GM18861 (cell line): ENCODE results near the gene SFXN3.

Experiments
- ATAC-seq: cut with Tn5 transposase; IDR thresholded peaks from one replicate; pipeline ENCODE4 v1.9.1; 2021; ENCODE audit not compliant: unreplicated experiment

The SFXN3 gene

DNA sequence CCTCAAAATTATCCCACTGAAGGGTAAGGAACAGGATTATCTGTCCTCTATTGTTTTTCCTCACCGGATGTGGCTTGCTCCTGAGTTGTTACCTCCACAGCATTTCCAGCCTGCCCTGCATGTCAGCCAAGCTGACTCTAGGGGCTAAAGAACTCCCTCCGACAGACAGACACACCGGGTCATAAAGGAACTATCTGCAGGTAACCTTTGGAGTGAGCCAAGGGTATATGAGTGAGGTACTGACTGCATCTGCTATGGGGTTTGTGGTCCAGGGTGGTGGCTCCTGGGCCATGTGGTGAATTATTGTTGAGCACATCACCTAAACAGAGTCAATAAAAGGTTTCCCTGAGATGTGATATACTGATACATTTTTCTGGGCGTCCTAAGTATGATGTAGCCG lies 23.8 kb downstream of the SFXN3 start:
- ATAC-seq: no peak

DNA sequence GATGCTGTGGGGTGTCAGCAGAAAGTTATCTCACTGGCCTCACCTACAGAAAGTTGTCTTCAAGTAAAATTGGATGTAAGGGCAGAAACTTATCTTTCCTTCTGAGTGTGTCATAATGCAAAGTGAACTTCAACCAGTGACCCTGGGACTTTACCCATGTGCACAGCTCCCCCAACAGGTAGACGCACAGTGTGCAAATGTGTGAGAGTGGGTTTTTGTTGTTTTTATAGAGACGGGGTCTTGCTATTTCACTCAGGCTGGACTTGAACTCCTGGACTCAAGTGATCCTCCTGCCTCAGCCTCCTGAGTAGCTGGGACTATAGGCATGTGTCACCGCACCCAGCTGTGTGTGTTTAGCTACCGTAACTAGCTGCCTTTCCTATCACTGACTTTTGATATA lies 24.4 kb downstream of the SFXN3 start:
- no peak for ATAC-seq

DNA sequence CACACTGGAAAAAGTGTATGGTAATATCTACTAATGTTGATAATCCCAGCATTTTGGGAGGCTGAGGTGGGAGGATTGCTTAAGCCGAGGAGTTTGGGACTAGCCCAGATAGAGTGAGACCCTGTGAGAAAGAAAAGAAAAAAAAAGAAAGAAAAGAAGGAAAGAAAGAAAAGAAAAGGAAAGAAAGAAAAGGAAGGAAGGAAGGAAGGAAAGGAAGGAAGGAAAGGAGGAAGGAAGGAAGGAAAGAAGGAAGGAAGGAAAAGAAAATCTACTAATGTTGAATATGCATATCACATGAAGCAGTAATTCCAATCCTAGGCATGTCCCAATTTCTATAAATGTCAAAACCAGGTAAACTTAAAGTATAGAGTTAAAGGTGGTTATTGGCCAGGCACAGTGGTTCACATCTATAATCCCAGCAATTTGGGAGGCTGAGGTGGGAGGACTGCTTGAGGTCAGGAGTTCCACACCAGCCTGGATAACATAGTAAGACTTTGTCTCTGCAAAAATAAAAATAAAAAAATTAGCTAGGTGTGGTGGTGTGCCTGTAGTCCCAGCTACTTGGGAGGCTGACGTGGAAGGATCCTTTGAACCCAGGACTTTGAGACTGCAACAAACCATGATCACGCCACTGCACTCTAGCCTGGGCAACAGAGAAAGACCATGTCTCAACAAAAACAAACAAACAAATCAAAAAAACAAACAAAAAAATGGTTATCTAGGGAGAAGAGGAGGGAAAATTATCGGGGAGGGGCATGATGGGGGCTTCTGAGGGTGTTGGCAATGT lies 25.5 kb downstream of the SFXN3 start:
- ATAC-seq: no peak

DNA sequence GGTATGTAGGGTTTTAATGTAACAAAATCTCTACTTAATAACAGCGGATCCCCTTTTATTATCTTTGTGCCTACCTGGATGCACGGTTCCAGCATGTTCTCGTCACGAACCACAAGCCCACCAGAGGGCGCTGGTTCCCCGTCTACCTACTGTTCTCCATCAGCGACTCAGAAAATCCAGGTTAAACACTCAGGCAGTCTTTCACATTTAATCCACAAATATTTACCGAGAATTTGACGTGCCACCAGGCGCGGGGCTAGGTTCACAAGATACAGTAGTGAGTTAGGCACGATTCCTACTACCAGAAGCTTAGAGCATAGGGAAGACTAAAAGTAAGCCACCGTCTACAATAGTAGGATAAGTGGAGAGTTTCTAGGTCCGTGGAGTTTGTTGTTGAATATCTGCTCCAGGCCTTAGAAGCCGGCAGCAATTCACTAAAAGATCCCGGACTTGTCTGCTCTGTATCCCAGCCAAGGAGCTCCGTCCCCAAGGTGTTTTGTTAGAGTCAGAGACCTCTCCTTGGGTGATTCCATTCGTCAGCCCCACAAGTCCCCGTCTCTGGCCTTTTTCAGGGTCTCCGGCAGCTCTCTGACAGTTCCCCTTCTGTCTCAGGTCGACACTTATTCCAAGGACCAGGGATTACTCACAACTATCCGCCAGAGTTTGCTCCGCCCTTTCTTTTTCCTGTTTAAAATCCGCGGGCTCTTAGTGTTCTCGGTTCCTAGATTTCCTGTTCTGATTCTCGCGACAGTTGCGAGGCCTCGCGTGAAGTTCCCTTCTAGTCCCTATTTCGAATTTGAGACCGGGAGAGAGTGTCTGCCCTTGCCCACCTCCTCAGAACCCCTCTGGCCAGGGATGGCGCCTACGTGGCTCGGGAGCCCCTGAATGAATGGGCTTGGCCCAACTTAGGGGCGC lies 29.3 kb downstream of the SFXN3 start:
- ATAC-seq: peak; percentile 28

DNA sequence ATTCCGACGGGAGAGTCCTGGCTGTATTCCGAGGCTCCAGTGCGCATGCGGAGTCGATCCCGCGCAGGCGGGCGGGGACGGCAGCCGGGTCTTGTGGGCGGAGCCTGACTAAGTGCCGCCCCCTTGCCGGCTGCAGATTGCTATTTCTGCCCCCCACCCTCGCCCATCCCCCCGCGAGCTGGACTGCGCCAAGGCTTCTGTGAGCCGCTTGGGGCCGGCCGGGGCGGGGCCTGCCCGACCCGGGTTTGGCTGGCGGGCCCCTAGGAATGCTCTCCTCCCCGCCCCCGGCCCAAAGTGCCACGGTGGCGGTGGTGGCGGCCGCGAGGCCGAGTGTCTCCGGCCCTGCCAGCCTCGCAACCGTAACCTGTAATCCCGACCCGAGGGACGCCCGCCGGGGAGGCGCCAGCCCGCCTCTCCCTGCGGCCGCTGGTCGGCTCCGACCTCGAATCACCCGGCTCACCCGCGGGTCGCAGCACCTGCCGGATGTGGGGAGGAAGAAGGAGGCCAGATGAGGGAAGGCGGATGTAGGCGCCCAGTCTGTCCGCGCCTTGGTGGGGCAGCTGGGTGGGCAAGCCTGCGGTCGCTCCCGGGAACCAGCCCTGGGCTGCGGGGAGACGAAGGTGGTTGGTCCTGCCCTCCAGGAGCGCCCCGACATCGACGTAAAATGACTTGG lies 30.1 kb downstream of the SFXN3 start:
- ATAC-seq: peak; percentile 41

DNA sequence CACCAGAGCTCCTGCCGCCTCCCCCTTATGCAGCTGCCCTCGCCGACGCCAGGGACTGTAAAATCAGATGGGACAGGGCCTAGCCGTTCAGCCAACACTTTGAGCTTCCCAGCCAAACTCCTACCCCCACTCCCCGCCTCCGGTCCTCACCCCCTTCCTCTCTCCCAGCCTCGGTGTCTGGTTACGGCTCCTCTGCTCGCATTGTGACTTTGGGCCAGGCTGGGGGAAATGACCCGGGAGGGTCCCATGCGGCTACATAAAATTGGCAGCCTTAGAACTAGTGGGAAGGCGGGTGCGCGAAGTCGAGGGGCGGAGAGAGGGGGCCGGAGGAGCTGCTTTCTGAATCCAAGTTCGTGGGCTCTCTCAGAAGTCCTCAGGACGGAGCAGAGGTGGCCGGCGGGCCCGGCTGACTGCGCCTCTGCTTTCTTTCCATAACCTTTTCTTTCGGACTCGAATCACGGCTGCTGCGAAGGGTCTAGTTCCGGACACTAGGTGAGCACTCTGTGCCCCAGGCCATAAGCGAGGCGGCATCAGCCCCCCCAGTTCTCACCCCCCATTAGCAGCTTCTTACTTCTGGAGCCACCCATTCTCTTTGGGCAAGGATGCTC lies 30.7 kb downstream of the SFXN3 start, which contains the start of gene KAZALD1:
TSS of gene KAZALD1 (plus strand) at position 366 of the 608 bp plus-strand sequence. CDS start 604 bp downstream, outside the sequence.
- ATAC-seq: no peak

DNA sequence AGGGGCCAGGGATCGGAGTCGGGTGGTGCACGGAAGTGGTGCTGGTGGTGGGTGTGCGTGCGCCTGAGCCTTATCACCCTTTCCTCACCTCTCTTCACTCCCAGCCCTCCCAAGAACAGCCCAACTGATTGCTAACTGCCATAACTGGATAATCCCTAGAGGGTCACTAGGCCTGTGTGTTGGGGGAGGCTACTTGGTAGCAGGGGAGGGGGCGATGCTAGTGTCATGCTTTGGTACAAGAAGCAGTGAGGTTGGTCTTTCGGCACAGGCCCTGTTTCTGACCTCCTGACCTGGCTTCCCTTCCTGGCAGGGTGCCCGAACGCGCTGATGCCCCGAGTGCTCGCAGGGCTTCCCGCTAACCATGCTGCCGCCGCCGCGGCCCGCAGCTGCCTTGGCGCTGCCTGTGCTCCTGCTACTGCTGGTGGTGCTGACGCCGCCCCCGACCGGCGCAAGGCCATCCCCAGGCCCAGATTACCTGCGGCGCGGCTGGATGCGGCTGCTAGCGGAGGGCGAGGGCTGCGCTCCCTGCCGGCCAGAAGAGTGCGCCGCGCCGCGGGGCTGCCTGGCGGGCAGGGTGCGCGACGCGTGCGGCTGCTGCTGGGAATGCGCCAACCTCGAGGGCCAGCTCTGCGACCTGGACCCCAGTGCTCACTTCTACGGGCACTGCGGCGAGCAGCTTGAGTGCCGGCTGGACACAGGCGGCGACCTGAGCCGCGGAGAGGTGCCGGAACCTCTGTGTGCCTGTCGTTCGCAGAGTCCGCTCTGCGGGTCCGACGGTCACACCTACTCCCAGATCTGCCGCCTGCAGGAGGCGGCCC lies 31.4 kb downstream of the SFXN3 start:
- ATAC-seq: no peak

DNA sequence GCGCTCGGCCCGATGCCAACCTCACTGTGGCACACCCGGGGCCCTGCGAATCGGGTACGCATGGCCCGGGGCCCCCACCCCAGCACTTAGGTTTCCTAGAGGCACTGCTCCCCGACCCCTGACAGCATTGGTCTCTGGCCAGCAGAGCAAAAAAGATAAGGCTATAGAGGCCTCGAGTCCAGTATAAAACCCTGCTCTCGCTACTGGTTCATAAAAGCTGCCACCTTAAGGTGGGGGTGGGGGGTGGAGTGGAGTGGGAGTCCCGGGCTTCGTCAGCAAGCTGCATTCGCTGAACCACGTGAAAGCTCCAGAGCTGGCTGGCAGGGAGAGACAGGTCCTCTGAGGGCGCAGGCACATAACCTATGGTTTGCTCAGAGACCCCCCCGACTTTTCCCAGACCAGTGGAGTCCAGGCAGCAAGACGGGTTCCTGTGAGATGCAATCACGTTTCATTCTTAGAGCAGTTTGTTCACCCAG lies 32.1 kb downstream of the SFXN3 start:
- ATAC-seq: no peak

DNA sequence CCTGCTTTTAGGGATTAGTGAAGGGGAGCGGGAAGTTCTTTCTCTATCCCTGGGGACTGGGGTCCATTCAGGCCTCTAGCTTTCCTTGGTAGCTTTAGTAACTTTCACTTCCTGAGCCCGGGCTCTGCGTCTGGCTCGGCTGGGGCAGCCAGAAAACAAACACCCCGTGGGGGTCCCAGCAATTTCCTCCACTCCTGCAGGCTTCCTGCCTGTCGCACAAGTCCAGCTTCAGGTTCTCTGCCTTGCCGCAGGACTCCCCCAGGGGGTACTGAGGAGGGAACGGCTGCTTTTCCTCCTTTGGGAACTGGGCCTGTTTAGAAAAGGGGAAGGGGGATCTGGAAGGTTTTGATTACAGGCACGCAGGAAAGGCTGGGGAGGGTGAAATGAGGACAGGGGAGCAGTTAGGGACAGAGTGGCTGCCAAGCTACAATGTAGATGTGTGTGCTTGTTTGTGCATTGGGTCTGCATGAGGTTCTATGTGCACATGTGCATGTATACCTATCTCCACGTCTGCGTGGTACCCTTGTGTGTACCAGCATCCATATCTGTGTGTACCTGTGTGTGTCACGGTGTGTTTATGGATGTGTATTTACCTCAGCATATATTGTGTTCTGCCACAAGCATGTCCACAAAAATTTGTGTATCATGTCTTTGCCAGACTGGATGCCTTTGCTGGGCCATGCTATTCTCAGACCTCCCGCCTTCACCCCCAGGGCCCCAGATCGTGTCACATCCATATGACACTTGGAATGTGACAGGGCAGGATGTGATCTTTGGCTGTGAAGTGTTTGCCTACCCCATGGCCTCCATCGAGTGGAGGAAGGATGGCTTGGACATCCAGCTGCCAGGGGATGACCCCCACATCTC lies 32.7 kb downstream of the SFXN3 start:
- no peak for ATAC-seq

DNA sequence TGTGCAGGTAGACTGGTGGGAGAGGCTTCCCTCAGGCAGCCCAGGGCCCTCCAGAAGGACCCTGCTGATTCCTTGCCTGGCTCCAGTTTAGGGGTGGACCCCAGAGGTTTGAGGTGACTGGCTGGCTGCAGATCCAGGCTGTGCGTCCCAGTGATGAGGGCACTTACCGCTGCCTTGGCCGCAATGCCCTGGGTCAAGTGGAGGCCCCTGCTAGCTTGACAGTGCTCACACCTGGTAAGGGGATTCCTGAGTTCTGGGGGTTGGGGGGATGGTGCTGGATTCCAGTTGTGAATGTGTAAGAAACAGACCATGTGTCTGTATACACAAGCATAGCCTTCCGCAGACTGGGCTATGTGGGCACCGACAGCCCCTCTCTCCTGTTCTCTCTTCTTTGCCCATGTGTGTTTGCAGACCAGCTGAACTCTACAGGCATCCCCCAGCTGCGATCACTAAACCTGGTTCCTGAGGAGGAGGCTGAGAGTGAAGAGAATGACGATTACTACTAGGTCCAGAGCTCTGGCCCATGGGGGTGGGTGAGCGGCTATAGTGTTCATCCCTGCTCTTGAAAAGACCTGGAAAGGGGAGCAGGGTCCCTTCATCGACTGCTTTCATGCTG lies 33.5 kb downstream of the SFXN3 start:
- no peak for ATAC-seq

DNA sequence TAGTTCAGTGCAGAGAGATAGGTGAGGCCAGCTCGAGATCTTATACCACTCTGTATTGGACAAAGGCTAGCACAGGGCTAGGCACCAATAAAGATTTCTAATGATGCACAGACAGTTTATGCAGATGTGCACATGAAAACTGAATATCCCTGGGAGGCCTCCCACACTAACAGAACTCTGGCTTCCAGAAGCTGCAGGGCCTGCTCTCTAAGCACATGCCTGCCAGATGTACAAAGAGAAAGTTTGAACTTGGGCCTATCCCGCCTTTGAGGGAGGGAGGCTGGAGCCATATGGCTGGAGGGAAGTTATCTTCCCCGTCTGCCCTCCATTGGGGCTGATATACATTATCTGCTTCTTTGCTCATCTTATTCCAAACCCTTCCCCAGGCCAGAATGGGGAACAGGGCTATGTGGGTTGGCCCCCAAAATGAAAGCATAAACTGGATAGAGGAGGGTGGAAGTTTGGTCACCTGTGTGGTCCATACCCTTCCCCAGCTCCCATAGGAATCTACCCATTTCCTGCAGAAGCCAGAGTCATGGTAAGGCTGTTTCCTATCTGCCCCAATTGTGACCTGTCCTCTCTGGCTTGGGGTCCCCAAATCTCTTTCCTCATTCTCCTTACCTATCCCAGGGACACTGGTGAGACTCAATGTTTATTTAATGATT lies 34.6 kb downstream of the SFXN3 start:
- no peak for ATAC-seq

DNA sequence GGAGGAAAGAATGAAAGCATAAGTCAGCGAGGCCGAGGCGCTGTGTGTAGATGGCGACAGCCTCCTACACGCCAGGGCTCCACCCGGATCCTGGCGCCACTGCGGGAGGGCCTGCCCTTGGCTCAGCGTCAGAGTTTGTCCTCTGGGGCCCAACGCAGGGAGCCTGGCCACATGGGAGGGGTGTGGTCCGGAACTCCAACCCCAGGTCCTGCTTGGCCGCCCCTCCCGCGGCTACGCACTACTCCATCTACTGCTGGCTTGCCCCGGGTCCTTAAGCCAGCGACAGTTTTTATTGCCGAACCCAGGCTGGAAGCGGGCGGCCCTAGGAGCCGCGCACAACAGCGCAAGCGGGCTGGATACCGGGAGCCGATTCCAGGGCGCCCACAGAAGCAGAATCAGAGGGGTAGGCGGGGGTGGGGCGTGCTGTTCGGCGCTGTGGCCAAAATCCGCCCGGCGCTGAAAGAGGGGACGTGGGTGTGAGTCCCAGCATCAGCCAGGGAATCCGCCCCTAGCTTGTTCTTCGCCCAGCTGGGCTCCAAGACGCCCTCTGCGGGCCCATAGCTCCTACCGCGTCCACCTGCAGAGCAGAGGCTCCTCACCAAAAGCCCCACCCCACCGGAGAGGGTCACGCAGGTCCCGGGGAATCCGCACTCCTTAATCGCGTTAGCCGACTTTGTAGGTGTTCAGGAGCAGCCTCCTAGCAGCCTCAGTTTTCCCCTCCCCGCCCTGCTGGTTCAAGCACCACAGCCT lies 35.3 kb downstream of the SFXN3 start:
- no peak for ATAC-seq

DNA sequence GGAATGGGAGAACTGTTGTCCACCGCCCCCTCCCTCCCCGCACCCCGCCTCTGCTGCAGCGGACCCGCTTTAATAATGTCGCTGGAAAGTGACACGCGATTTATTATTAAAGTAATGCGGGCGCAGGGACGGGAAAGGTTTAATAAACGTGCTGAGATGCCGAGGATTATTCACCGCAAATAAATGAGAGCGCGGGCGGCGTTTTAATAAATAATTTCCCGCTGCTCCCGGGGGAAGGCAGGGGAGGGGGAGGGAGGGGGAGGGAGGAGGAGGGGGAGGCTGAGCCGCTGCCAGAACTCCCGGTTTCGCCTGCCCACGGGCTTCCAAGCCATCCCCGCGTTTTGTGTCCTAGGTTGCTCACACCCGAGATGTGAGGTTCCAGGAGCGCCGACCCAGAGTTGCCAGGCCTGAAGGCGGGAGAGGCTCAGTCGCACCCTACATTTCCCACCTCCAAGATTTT lies 35.9 kb downstream of the SFXN3 start:
- no peak for ATAC-seq

DNA sequence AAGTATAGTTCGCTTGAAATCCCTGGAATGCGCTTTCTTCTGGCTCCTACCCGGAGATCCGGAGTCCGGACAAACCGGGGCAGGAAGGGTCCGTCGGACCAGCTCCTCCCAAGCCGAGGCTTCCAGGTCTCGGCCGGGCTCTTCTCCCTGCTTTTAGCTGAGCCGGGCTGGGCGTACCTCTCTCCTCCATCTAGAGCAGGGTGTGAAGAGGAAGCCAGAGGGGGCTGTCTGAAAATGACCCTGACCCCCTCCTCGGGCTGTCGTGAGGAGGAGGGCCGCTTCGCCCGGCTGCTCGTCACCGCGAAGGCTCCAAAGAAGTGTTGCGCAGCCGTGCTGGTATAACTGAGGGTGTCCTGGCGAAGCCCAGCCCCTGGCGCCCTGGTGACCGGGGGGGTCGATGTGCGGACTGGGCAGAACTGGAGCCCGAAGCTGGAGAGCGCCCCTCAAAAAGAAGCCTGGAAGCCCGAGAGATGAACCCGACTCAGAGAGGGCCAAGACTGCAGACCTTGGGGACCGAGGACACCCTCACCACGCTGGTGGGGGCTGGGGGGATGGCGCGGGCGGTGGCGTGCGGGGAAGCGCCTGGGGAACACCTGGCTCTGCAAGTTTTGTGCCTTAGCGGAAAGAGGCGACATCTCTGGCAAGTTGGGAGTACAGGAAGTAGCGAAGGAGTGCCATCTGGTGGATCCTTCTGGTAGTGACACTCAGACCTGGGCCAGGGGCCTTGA lies 36.5 kb downstream of the SFXN3 start:
- ATAC-seq: peak; percentile 49

DNA sequence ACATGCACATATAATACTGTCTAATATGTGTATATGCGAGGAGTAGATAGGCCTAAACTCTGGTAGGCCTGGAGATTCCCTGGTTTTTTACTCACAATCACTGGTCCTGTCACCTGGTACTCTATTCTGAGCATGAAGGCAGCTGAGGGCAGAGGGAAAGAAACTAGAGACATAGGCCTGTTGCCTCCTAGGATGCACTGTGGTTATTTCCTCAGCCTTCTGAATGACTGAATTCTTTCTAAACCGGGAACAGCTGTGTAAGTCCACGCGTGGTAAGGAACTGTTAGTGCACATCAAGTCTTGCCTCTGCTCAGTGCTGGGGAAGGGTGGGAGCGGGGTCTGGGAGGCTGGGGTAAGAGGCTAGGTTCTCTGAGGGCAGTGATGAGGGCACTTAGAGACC lies 38.4 kb downstream of the SFXN3 start:
- no peak for ATAC-seq

DNA sequence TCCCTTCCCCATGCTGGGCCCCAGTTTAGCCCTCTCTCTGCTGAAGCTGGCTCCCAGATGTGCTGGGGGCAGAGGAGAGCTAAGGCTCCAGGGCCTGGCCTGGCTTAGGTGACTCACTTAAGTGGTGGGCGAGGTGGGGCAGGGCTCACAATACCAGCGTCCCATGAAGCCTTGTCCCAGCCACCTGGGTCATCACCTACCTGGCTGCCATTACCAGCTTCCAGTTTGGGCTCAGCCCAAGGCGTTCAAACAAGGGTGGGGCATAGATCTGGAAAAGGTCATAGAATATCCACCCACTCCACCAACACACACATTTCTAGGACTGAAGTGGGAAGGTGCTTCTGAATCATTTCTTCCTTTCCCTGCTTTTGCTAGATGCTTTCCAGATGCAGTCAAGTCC lies 39.1 kb downstream of the SFXN3 start:
- no peak for ATAC-seq
